HG03565 (cell line): ENCODE measurements around the gene DNAAF8.

Experiments used
- ATAC-seq: cut with Tn5 transposase; IDR thresholded peaks from one replicate; pipeline ENCODE4 v1.9.1; 2021; ENCODE audit warnings: mild to moderate bottlenecking, moderate library complexity; ENCODE audit not compliant: unreplicated experiment

The DNAAF8 gene

GRCh38 chr16:4695473-4696171, 38.7 kb upstream of the DNAAF8 start:
- no peak for ATAC-seq

- no peak for ATAC-seq
Observed at GRCh38 chr16:4696172-4696904, 38.0 kb upstream of the DNAAF8 start.

- ATAC-seq: no peak
Observed at GRCh38 chr16:4696905-4697847, 37.2 kb upstream of the DNAAF8 start.

- ATAC-seq: no peak
Observed at GRCh38 chr16:4697848-4698291, 36.5 kb upstream of the DNAAF8 start.

GRCh38 chr16:4698321-4699045, 35.9 kb upstream of the DNAAF8 start:
- ATAC-seq: no peak

GRCh38 chr16:4699046-4699556, 35.2 kb upstream of the DNAAF8 start:
- no peak for ATAC-seq

GRCh38 chr16:4700380-4700996, 33.8 kb upstream of the DNAAF8 start:
- ATAC-seq: no peak

GRCh38 chr16:4700997-4701743, 33.2 kb upstream of the DNAAF8 start:
- no peak for ATAC-seq

- no peak for ATAC-seq
Observed at GRCh38 chr16:4701791-4702465, 32.4 kb upstream of the DNAAF8 start.

GRCh38 chr16:4702466-4702808, 31.9 kb upstream of the DNAAF8 start:
- ATAC-seq: no peak

GRCh38 chr16:4703906-4704305, 30.4 kb upstream of the DNAAF8 start:
- no peak for ATAC-seq

- no peak for ATAC-seq
Observed at GRCh38 chr16:4704491-4704890, 29.8 kb upstream of the DNAAF8 start.

- ATAC-seq: no peak
Observed at GRCh38 chr16:4704913-4705312, 29.4 kb upstream of the DNAAF8 start.

GRCh38 chr16:4706871-4707270, 27.5 kb upstream of the DNAAF8 start:
- ATAC-seq: no peak

GRCh38 chr16:4709481-4709880, 24.9 kb upstream of the DNAAF8 start:
- ATAC-seq: no peak

- no peak for ATAC-seq
Observed at GRCh38 chr16:4713663-4714501, 20.5 kb upstream of the DNAAF8 start.

- ATAC-seq: no peak
Observed at GRCh38 chr16:4714996-4715395, 19.3 kb upstream of the DNAAF8 start.

- no peak for ATAC-seq
Observed at GRCh38 chr16:4718466-4718865, 15.9 kb upstream of the DNAAF8 start.
